DOHH2 (cell line): ENCODE data around the gene OPA3.

Experiments used
- CTCF ChIP-seq: fragments of 200-600 bp; sonication (generic); IDR thresholded peaks from one replicate; pipeline ENCODE4 v1.5.1; 2014; ENCODE audit warnings: antibody characterized with exemption, mild to moderate bottlenecking, low read depth, low read length; ENCODE audit not compliant: poor library complexity, severe bottlenecking
- EZH2phosphoT487 ChIP-seq: fragments of 200-600 bp; sonication (generic); IDR thresholded peaks from 2 replicates; pipeline ENCODE4 v1.6.1; 2017; ENCODE audit warnings: borderline replicate concordance, mild to moderate bottlenecking, antibody characterized with exemption, low read length, moderate library complexity, mixed read lengths

DNA sequence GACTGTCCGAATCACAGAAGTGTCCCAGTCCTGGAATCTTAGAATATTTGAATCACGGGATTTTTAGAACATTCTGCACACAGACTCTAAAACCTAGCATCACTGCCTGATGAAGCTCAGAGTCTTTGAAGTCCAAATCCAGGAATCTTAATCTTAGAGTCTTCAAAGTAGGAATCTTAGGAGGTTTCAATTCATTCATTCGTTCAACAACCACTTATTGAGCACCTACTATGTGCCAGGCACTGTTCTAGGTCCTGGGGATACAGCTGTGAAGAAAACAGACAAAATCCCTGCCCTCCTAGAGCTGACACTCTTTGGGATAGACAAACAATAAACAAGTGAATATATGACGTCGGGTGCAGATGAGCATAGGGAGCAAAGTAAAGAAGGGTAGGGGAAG is 89.4 kb downstream of the OPA3 start:
- TF ChIP-seq CTCF (no peak), EZH2phosphoT487 (no peak)
